ENCODE data around the gene EGFL7. TPM values are rescaled to one million over a fixed set of nuclear protein-coding genes. Genes with fewer than 3 reads are reported as not detected.

The EGFL7 gene
- total RNA-seq, 1 experiment from 2014 or later, result 53.1 TPM

DNA sequence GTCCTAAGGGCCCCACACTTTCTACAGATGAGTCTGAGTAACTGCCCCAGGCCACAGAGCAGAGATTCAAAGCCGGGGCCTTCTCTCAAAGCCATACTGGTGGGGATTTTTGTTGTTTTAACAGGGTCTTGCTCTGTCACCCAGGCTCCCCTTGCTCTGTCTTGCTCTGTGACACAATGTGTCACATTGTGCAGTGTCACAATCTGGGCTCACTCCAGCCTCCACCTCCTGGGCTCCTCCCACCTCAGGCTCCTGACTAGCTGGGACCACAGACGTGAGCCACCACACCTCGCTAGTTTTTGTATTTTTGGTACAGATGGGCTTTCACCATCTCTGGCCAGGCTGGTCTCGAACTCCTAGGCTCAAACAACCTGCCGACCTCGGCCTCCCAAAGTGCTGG, 15.9 kb downstream of the EGFL7 start:
- H3K27ac ChIP-seq, result no peak overlapping the region
- no peaks in the 10 kb centered on the region for H3K4me1 ChIP-seq (replicated peaks; ENCODE audit: insufficient read depth)
- ChIA-PET CTCF (no interaction called here), POLR2A (ENCODE audit: unreplicated experiment) (no interaction called here)
- TF ChIP-seq EZH2 (IDR thresholded peaks at IDR 0.05; ENCODE audit: low read depth) (no peak), CTCF (conservative IDR thresholded peaks at IDR 0.05) (no peak)
- DNase-seq, result no peak
- no peaks in the 10 kb centered on the region for H3K9me2 ChIP-seq (ENCODE audit: insufficient read depth)
- H4K20me1 ChIP-seq (ENCODE audit: insufficient read depth), result peaks cover 18% of the 10 kb centered on the region
- H3F3A ChIP-seq (ENCODE audit: insufficient read depth, low read depth), result peaks cover 5% of the 10 kb centered on the region; the same call in 1 of the 2 replicates
- 0 out of 2 replicates have a peak, but pooled peaks cover 3% of the 10 kb centered on the region for H3K79me2 ChIP-seq (ENCODE audit: low read depth)
- no peaks in the 10 kb centered on the region for H3K27me3 ChIP-seq (ENCODE audit: insufficient read depth, low read depth)
- H3K9me3 ChIP-seq (ENCODE audit: insufficient read depth, low read depth), result no peaks in the 10 kb centered on the region
- no peak overlapping the region for H3K4me2 ChIP-seq
- no peak overlapping the region for H3K4me3 ChIP-seq
- H2AFZ ChIP-seq, result no peak overlapping the region
- intact Hi-C loops (cut with micrococcal nuclease; ENCODE audit: unreplicated experiment), result loop anchor here (10.0 kb wide), 1 partner anchor 46 kb away; no protein-coding TSS in a partner anchor
- H3K36me3 ChIP-seq (ENCODE audit: low read depth), result no peaks in the 10 kb centered on the region
- no TSS peak for BruUV-seq (replicated peaks)

GRCh38 chr9:136679431-136679941, 16.8 kb downstream of the EGFL7 start:
- H3K4me2 ChIP-seq, result no peak overlapping the region
- intact Hi-C loops (cut with micrococcal nuclease; ENCODE audit: unreplicated experiment), result loop anchor here (10.0 kb wide), 1 partner anchor 45 kb away; no protein-coding TSS in a partner anchor
- TF ChIP-seq CTCF (conservative IDR thresholded peaks at IDR 0.05) (no peak), EZH2 (IDR thresholded peaks at IDR 0.05; ENCODE audit: low read depth) (no peak)
- no peaks in the 10 kb centered on the region for H3K36me3 ChIP-seq (ENCODE audit: low read depth)
- H3K79me2 ChIP-seq (ENCODE audit: low read depth), result peaks cover 7% of the 10 kb centered on the region; the same call in 1 of the 2 replicates
- no peaks in the 10 kb centered on the region for H3K4me1 ChIP-seq (replicated peaks; ENCODE audit: insufficient read depth)
- H3K27ac ChIP-seq, result no peak overlapping the region
- no peak for DNase-seq
- no peak overlapping the region for H3K4me3 ChIP-seq
- ChIA-PET POLR2A (ENCODE audit: unreplicated experiment) (no interaction called here), CTCF (no interaction called here)
- no TSS peak for BruUV-seq (replicated peaks)
- H3K9me3 ChIP-seq (ENCODE audit: insufficient read depth, low read depth), result no peaks in the 10 kb centered on the region
- no peaks in the 10 kb centered on the region for H3K9me2 ChIP-seq (ENCODE audit: insufficient read depth)
- H2AFZ ChIP-seq, result no peak overlapping the region
- no peaks in the 10 kb centered on the region for H3K27me3 ChIP-seq (ENCODE audit: insufficient read depth, low read depth)
- H3F3A ChIP-seq (ENCODE audit: insufficient read depth, low read depth), result peaks cover 8% of the 10 kb centered on the region; the same call in 1 of the 2 replicates
- peaks cover 25% of the 10 kb centered on the region for H4K20me1 ChIP-seq (ENCODE audit: insufficient read depth)

DNA sequence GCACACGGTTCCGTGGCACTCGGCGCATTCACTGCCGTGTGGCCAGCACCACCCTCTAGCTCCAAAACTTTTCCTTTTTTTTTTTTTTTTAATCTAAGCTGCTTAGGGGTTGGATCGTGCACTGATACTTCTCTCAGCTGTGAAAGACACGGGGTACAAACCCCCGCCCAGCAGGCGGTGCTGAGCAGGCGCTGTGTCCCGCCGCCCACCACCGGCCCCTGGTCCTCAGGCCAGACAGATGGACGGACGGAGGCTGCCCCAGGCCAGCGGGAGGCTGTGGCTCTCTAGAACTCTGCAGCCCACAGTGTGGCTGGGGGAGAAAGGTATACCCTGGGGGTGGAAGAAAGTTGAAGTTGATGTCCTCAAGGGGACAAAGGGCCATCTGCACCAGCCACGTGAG, 18.3 kb downstream of the EGFL7 start:
- no peak overlapping the region for H3K4me3 ChIP-seq
- no peak overlapping the region for H3K4me2 ChIP-seq
- H3K79me2 ChIP-seq (ENCODE audit: low read depth), result peaks cover 22% of the 10 kb centered on the region
- no peaks in the 10 kb centered on the region for H3K9me2 ChIP-seq (ENCODE audit: insufficient read depth)
- TF ChIP-seq EZH2 (IDR thresholded peaks at IDR 0.05; ENCODE audit: low read depth) (no peak), CTCF (conservative IDR thresholded peaks at IDR 0.05) (no peak)
- BruUV-seq (replicated peaks), result no TSS peak
- DNase-seq, result no peak
- no peak overlapping the region for H3K27ac ChIP-seq
- H3K36me3 ChIP-seq (ENCODE audit: low read depth), result no peaks in the 10 kb centered on the region
- H3K27me3 ChIP-seq (ENCODE audit: insufficient read depth, low read depth), result no peaks in the 10 kb centered on the region
- H3F3A ChIP-seq (ENCODE audit: insufficient read depth, low read depth), result peaks cover 8% of the 10 kb centered on the region; the same call in 1 of the 2 replicates
- H4K20me1 ChIP-seq (ENCODE audit: insufficient read depth), result peaks cover 35% of the 10 kb centered on the region
- H2AFZ ChIP-seq, result no peak overlapping the region
- ChIA-PET CTCF (interaction anchor here (0.6 kb wide), 1 partner anchor 197 kb away, joined by 5 read pairs; no protein-coding TSS in a partner anchor), POLR2A (ENCODE audit: unreplicated experiment) (interaction anchor here (0.7 kb wide), 1 partner anchor 12 kb away, joined by 3 read pairs; no protein-coding TSS in a partner anchor)
- intact Hi-C loops (cut with micrococcal nuclease; ENCODE audit: unreplicated experiment), result no loop called here
- H3K4me1 ChIP-seq (replicated peaks; ENCODE audit: insufficient read depth), result peaks cover 8% of the 10 kb centered on the region
- no peaks in the 10 kb centered on the region for H3K9me3 ChIP-seq (ENCODE audit: insufficient read depth, low read depth)
